SK-N-SH (cell line): ENCODE results near the gene PRKG1. TPM values are rescaled to one million over a fixed set of nuclear protein-coding genes. Genes with fewer than 3 reads are reported as not detected.

Experiments
- CTCF ChIA-PET: fragments of 300-600, 350-600 bp; formaldehyde crosslinking; extraction: SDS; loops from one replicate; lab custom pipeline; 2021; lab: Yijun Ruan, JAX
- POLR2A ChIA-PET: fragments of 350-600 bp; sonication (Branson Sonifier 250); formaldehyde crosslinking; extraction: SDS; loops from one replicate; lab custom pipeline; 2020; ENCODE audit warnings: antibody characterized with exemption, inconsistent platforms; lab: Yijun Ruan, JAX
- DNase-seq: peaks from one replicate; pipeline ENCODE4 v3.0.0; 2012
- H2AFZ ChIP-seq: fragments of 200-600 bp; sonication (generic); 2 replicates; pipeline ENCODE4 v1.8.1; 2016; ENCODE audit warnings: antibody characterized with exemption, mild to moderate bottlenecking, low read depth
- H3F3A ChIP-seq: fragments of 200-600 bp; sonication (generic); replicated peaks from 2 replicates; pipeline ENCODE3; 2016; ENCODE audit warnings: antibody characterized with exemption, mild to moderate bottlenecking; ENCODE audit not compliant: insufficient read depth
- H3K27ac ChIP-seq, 2 experiments: fragments of 200-500 bp in 1 of 2; fragments of 200-600 bp in 1 of 2; sonication (Bioruptor generic) in 1 of 2; sonication (generic), shearing (Covaris generic) in 1 of 2; 2 replicates each; pipeline versions ENCODE4 v1.5.1 to v1.6.1; 2014 to 2016; ENCODE audit warnings: low read depth in 2 of 2, inconsistent platforms in 1 of 2, low read length in 1 of 2, mild to moderate bottlenecking in 1 of 2, mixed read lengths in 1 of 2
- H3K27me3 ChIP-seq: fragments of 200-600 bp; sonication (generic), shearing (Covaris generic); 2 replicates; pipeline ENCODE4 v1.6.1; 2016; ENCODE audit warnings: mixed run types; ENCODE audit not compliant: insufficient read depth
- H3K36me3 ChIP-seq, 2 experiments: fragments of 200-500 bp in 1 of 2; fragments of 200-600 bp in 1 of 2; sonication (Bioruptor generic) in 1 of 2; sonication (generic) in 1 of 2; replicated peaks in 1 of 2; 2 replicates each; pipeline versions ENCODE3 to v1.5.1; 2014 to 2016; ENCODE audit warnings: low read length in 1 of 2, mild to moderate bottlenecking in 1 of 2; ENCODE audit not compliant: insufficient read depth in 2 of 2, control insufficient read depth in 1 of 2
- H3K4me1 ChIP-seq, 2 experiments: fragments of 200-500 bp in 1 of 2; fragments of 200-600 bp in 1 of 2; sonication (Bioruptor generic) in 1 of 2; sonication (generic), shearing (Covaris generic) in 1 of 2; 2 replicates each; pipeline versions ENCODE4 v1.5.1 to v1.6.1; 2014 to 2016; ENCODE audit warnings: low read depth in 1 of 2, low read length in 1 of 2, mixed run types in 1 of 2; ENCODE audit not compliant: insufficient read depth in 2 of 2, control insufficient read depth in 1 of 2
- H3K4me2 ChIP-seq: fragments of 200-600 bp; sonication (generic), shearing (Covaris generic); 2 replicates; pipeline ENCODE4 v1.6.1; 2017; ENCODE audit warnings: mixed run types
- H3K4me3 ChIP-seq, 2 experiments: fragments of 200-500 bp in 1 of 2; fragments of 200-600 bp in 1 of 2; sonication (Bioruptor generic) in 1 of 2; sonication (generic), shearing (Covaris generic) in 1 of 2; 2 replicates each; pipeline versions ENCODE4 v1.5.1 to v1.8.1; 2014 to 2016; ENCODE audit warnings: low read depth in 2 of 2, inconsistent platforms in 1 of 2, low read length in 1 of 2, mild to moderate bottlenecking in 1 of 2, mixed read lengths in 1 of 2, moderate library complexity in 1 of 2
- H3K79me2 ChIP-seq: fragments of 200-600 bp; sonication (generic); 2 replicates; pipeline ENCODE4 v1.8.1; 2017; ENCODE audit warnings: mild to moderate bottlenecking; ENCODE audit not compliant: insufficient read depth
- H3K9ac ChIP-seq: fragments of 200-600 bp; sonication (generic); 2 replicates; pipeline ENCODE4 v1.6.1; 2017; ENCODE audit warnings: mixed run types
- H3K9me2 ChIP-seq: fragments of 200-600 bp; sonication (generic); 2 replicates; pipeline ENCODE4 v1.6.1; 2017; ENCODE audit warnings: mixed run types
- H3K9me3 ChIP-seq: fragments of 200-600 bp; sonication (generic); 2 replicates; pipeline ENCODE4 v1.6.1; 2017; ENCODE audit warnings: mixed run types, mild to moderate bottlenecking, moderate library complexity
- H4K20me1 ChIP-seq: fragments of 200-600 bp; sonication (generic); 2 replicates; pipeline ENCODE4 v1.6.1; 2017; ENCODE audit warnings: mild to moderate bottlenecking, mixed run types; ENCODE audit not compliant: insufficient read depth
- ELF1 ChIP-seq: IDR thresholded peaks from 2 replicates; pipeline ENCODE4 v1.4.0; 2012
- EP300 ChIP-seq, 2 experiments: IDR thresholded peaks; 2 replicates each; pipeline versions ENCODE4 v1.4.0 to v1.6.1; 2012; ENCODE audit warnings: borderline replicate concordance in 1 of 2, low read depth in 1 of 2, low read length in 1 of 2
- FOSL2 ChIP-seq: IDR thresholded peaks from 2 replicates; pipeline ENCODE4 v1.4.0; 2012; ENCODE audit warnings: low read depth, mild to moderate bottlenecking, moderate library complexity, borderline replicate concordance
- GABPA ChIP-seq: IDR thresholded peaks from 2 replicates; pipeline ENCODE4 v1.4.0; 2012; ENCODE audit warnings: low read depth, mild to moderate bottlenecking
- GATA2 ChIP-seq: sonication (generic); formaldehyde crosslinking; IDR thresholded peaks from 2 replicates; pipeline ENCODE4 v1.5.0; 2020; ENCODE audit warnings: mild to moderate bottlenecking, missing genetic modification reagents
- MXI1 ChIP-seq: IDR thresholded peaks from 2 replicates; pipeline ENCODE4 v1.6.1; 2012; ENCODE audit warnings: mild to moderate bottlenecking, low read depth, low read length, improper control_type of control experiment
- NRF1 ChIP-seq: IDR thresholded peaks from 2 replicates; pipeline ENCODE4 v1.6.1; 2012; ENCODE audit warnings: low read depth, mild to moderate bottlenecking, low read length
- POLR2AphosphoS5 ChIP-seq: IDR thresholded peaks from 2 replicates; pipeline ENCODE4 v1.6.1; 2012; ENCODE audit warnings: low read depth, low read length
- RAD21 ChIP-seq: IDR thresholded peaks from 2 replicates; pipeline ENCODE4 v1.6.1; 2012; ENCODE audit warnings: mild to moderate bottlenecking, low read length
- RCOR1 ChIP-seq: fragments of 150-350 bp; IDR thresholded peaks from 2 replicates; pipeline ENCODE4 v1.6.1; 2017; ENCODE audit warnings: antibody characterized with exemption, low read length
- RFX5 ChIP-seq: IDR thresholded peaks from 2 replicates; pipeline ENCODE4 v1.6.1; 2012; ENCODE audit warnings: mild to moderate bottlenecking, improper control_type of control experiment, low read length
- RXRA ChIP-seq: IDR thresholded peaks from 2 replicates; pipeline ENCODE4 v1.4.0; 2012; ENCODE audit warnings: low read depth, mild to moderate bottlenecking, borderline replicate concordance
- SIN3A ChIP-seq: IDR thresholded peaks from 2 replicates; pipeline ENCODE4 v1.6.1; 2012; ENCODE audit warnings: low read depth, mild to moderate bottlenecking, low read length, moderate library complexity, borderline replicate concordance
- SMC3 ChIP-seq: IDR thresholded peaks from 2 replicates; pipeline ENCODE4 v1.6.1; 2012; ENCODE audit warnings: low read depth, low read length, improper control_type of control experiment
- TAF1 ChIP-seq: IDR thresholded peaks from 2 replicates; pipeline ENCODE4 v1.6.1; 2012; ENCODE audit warnings: low read depth, mild to moderate bottlenecking, low read length, moderate library complexity, borderline replicate concordance
- TCF12 ChIP-seq: IDR thresholded peaks from 2 replicates; pipeline ENCODE4 v1.4.0; 2012
- YY1 ChIP-seq: IDR thresholded peaks from 2 replicates; pipeline ENCODE4 v1.4.0; 2012; ENCODE audit warnings: low read depth, mild to moderate bottlenecking
- WGBS: methylation state at CpG from one replicate; pipeline ENCODE4 v1.1.6; 2017; ENCODE audit warnings: low lambda C conversion rate; 5-methylcytosine and 5-hydroxymethylcytosine counted together
- polyA plus RNA-seq, 3 experiments: library from polyadenylated mRNA; depleted of rRNA; stranded (reverse); fragments of >200 nt; gene quantifications; 2 replicates each; pipeline ENCODE4 v1.2.3, GENCODE V29; 2012
- TF ChIP-seq, protein P1 (sequence below): IDR thresholded peaks from 2 replicates; pipeline ENCODE4 v1.4.0; 2012; ENCODE audit warnings: low read depth, borderline replicate concordance
- TF ChIP-seq, protein P2 (sequence below): IDR thresholded peaks from 2 replicates; pipeline ENCODE4 v1.4.0; 2012; ENCODE audit warnings: low read depth
- TF ChIP-seq, protein P3 (sequence below): IDR thresholded peaks from 2 replicates; pipeline ENCODE4; 2012
- TF ChIP-seq, protein P4 (sequence below): fragments of 150-350 bp; IDR thresholded peaks from 2 replicates; pipeline ENCODE4 v1.6.1; 2016; ENCODE audit warnings: mild to moderate bottlenecking, low read depth, low read length
- TF ChIP-seq, protein P5 (sequence below): fragments of 200-600 bp; sonication (generic); IDR thresholded peaks from 2 replicates; pipeline ENCODE4 v1.6.1; 2017; ENCODE audit warnings: antibody characterized with exemption, mild to moderate bottlenecking, moderate library complexity
- TF ChIP-seq, protein P6 (sequence below): IDR thresholded peaks from 2 replicates; pipeline ENCODE4 v1.4.0; 2012; ENCODE audit warnings: low read depth, borderline replicate concordance

PRKG1 gene
- polyA plus RNA-seq, 1 of the 3 experiments (the other 2 are of a cell fraction): 4.1 TPM

DNA sequence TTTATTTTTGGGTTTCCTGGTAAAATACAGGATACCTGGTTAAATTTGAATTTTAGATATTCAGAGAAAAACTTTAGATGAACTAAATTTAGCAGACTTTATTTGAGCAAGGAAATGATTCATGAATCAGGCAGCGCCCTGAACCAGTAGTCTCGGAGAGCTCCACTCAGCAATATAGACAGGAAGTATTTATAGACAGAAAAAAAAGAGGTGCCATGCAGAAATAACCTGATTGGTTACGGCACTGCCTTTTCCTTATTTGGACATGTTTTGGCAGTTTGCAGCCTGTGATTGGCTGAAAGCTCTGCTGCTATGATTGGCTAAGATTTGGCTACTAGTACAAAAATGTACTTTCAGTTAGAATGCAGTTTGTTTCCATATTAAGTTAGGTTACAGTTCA is 1041.5 kb downstream of the PRKG1 start:
- Histone ChIP-seq H2AFZ (no peak overlapping the region), H3K27me3 (no peaks in the 10 kb centered on the region), H3K27ac (no peak overlapping the region), H3K4me2 (no peak overlapping the region)
- CTCF ChIA-PET: interaction anchor here (0.6 kb wide), 1 partner anchor 120 kb away, joined by 3 read pairs; no protein-coding TSS in a partner anchor
- no peak for TF ChIP-seq MXI1
- TF ChIP-seq, protein P1, sequence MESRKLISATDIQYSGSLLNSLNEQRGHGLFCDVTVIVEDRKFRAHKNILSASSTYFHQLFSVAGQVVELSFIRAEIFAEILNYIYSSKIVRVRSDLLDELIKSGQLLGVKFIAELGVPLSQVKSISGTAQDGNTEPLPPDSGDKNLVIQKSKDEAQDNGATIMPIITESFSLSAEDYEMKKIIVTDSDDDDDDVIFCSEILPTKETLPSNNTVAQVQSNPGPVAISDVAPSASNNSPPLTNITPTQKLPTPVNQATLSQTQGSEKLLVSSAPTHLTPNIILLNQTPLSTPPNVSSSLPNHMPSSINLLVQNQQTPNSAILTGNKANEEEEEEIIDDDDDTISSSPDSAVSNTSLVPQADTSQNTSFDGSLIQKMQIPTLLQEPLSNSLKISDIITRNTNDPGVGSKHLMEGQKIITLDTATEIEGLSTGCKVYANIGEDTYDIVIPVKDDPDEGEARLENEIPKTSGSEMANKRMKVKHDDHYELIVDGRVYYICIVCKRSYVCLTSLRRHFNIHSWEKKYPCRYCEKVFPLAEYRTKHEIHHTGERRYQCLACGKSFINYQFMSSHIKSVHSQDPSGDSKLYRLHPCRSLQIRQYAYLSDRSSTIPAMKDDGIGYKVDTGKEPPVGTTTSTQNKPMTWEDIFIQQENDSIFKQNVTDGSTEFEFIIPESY: no peak
- no peak for TF ChIP-seq RAD21
- TF ChIP-seq NRF1: no peak
- no peak for TF ChIP-seq POLR2AphosphoS5
- no peak for TF ChIP-seq RFX5
- no peak for TF ChIP-seq ELF1
- no peak for TF ChIP-seq GATA2 (CRISPR knock-in tag)
- TF ChIP-seq TAF1: no peak
- TF ChIP-seq, protein P2, sequence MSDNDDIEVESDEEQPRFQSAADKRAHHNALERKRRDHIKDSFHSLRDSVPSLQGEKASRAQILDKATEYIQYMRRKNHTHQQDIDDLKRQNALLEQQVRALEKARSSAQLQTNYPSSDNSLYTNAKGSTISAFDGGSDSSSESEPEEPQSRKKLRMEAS: no peak
- TF ChIP-seq GABPA: no peak
- no peak for TF ChIP-seq RXRA
- TF ChIP-seq, all 33 proteins: peak for 0
- DNase-seq: no peak
- no peaks in the 10 kb centered on the region for H3K9me3 ChIP-seq
- no peaks in the 10 kb centered on the region for H4K20me1 ChIP-seq
- H3F3A ChIP-seq: no peaks in the 10 kb centered on the region
- no peaks in the 10 kb centered on the region for H3K9me2 ChIP-seq
- H3K9ac ChIP-seq: no peak overlapping the region
- H3K36me3 ChIP-seq: no peaks in the 10 kb centered on the region
- WGBS: 84% methylated on average over 3 of the region's 3 CpGs
- no peaks in the 10 kb centered on the region for H3K79me2 ChIP-seq
- no peak overlapping the region for H3K4me3 ChIP-seq
- H3K4me1 ChIP-seq: no peaks in the 10 kb centered on the region; a peak in 1 of 4 replicates
- POLR2A ChIA-PET: no interaction called here

DNA sequence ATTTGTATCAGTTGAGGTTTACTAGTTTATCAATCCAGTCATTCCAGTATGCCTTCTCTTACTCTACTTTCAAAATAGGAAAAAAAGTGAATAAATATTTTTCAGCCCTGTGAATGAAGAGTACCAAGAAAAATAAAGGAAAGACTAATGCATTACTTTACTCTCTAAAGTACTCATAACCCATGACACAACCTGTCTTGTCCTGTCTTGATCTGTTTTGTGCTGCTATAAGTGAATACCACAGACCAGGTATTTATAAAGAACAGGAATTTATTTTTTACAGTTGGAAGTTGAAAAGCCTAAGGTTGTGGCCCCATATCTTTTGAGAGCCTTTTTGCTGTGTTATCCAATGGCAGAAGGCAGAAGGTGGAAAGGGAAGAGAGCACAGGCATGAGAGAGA is 1045.2 kb downstream of the PRKG1 start:
- no peak for DNase-seq
- Histone ChIP-seq H2AFZ (no peak overlapping the region), H3K36me3 (peaks cover 0 to 3% of the 10 kb centered on the region in 2 experiments), H3K4me3 (no peak overlapping the region), H3K4me1 (no peaks in the 10 kb centered on the region), H3K9me3 (no peaks in the 10 kb centered on the region), H4K20me1 (no peaks in the 10 kb centered on the region), H3F3A (no peaks in the 10 kb centered on the region), H3K27ac (no peak overlapping the region), H3K4me2 (no peak overlapping the region), H3K27me3 (no peaks in the 10 kb centered on the region), H3K9me2 (no peaks in the 10 kb centered on the region), H3K9ac (no peak overlapping the region), H3K79me2 (no peaks in the 10 kb centered on the region)
- ChIA-PET POLR2A (no interaction called here), CTCF (no interaction called here)
- TF ChIP-seq, protein P3, sequence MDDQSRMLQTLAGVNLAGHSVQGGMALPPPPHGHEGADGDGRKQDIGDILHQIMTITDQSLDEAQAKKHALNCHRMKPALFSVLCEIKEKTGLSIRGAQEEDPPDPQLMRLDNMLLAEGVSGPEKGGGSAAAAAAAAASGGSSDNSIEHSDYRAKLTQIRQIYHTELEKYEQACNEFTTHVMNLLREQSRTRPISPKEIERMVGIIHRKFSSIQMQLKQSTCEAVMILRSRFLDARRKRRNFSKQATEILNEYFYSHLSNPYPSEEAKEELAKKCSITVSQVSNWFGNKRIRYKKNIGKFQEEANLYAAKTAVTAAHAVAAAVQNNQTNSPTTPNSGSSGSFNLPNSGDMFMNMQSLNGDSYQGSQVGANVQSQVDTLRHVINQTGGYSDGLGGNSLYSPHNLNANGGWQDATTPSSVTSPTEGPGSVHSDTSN: no peak
- TF ChIP-seq, protein P4, sequence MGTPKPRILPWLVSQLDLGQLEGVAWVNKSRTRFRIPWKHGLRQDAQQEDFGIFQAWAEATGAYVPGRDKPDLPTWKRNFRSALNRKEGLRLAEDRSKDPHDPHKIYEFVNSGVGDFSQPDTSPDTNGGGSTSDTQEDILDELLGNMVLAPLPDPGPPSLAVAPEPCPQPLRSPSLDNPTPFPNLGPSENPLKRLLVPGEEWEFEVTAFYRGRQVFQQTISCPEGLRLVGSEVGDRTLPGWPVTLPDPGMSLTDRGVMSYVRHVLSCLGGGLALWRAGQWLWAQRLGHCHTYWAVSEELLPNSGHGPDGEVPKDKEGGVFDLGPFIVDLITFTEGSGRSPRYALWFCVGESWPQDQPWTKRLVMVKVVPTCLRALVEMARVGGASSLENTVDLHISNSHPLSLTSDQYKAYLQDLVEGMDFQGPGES: no peak
- TF ChIP-seq FOSL2 (no peak), SMC3 (no peak), YY1 (no peak), EP300 (IDR thresholded peaks at IDR 0.05; ENCODE audit: borderline replicate concordance in 1 of 2, low read depth in 1 of 2, low read length in 1 of 2) (no peak), RFX5 (no peak), RCOR1 (no peak), SIN3A (no peak), TAF1 (no peak), POLR2AphosphoS5 (no peak), TCF12 (no peak), RXRA (no peak)
- TF ChIP-seq, protein P5, sequence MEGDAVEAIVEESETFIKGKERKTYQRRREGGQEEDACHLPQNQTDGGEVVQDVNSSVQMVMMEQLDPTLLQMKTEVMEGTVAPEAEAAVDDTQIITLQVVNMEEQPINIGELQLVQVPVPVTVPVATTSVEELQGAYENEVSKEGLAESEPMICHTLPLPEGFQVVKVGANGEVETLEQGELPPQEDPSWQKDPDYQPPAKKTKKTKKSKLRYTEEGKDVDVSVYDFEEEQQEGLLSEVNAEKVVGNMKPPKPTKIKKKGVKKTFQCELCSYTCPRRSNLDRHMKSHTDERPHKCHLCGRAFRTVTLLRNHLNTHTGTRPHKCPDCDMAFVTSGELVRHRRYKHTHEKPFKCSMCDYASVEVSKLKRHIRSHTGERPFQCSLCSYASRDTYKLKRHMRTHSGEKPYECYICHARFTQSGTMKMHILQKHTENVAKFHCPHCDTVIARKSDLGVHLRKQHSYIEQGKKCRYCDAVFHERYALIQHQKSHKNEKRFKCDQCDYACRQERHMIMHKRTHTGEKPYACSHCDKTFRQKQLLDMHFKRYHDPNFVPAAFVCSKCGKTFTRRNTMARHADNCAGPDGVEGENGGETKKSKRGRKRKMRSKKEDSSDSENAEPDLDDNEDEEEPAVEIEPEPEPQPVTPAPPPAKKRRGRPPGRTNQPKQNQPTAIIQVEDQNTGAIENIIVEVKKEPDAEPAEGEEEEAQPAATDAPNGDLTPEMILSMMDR: no peak
- TF ChIP-seq, protein P6, sequence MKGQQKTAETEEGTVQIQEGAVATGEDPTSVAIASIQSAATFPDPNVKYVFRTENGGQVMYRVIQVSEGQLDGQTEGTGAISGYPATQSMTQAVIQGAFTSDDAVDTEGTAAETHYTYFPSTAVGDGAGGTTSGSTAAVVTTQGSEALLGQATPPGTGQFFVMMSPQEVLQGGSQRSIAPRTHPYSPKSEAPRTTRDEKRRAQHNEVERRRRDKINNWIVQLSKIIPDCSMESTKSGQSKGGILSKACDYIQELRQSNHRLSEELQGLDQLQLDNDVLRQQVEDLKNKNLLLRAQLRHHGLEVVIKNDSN: no peak
